ENCODE results near the gene CEP78.

GRCh38 chr9:78218890-78219289 is 17.0 kb upstream of the CEP78 start:
- TF ChIP-seq CTCF (IDR thresholded peaks at IDR 0.05) (no peak), POLR2A (IDR thresholded peaks at IDR 0.05) (no peak)
